ENCODE measurements around the gene HOXA10.

Gene HOXA10

GRCh38 chr7:27187475-27188385 is 13.6 kb upstream of the HOXA10 start:
- H3K4me1 ChIP-seq (ENCODE audit: insufficient read depth, low read length) = peaks cover 16% of the 10 kb centered on the region
- H3K36me3 ChIP-seq (ENCODE audit: insufficient read depth, low read length) = no peaks in the 10 kb centered on the region
- H3K27me3 ChIP-seq (ENCODE audit: insufficient read depth, low read length) = peaks cover 100% of the 10 kb centered on the region
- no peak overlapping the region for H3K27ac ChIP-seq (ENCODE audit: low read depth, low read length)
- 2% methylated on average over 46 of the region's 46 CpGs for WGBS
- H3K9ac ChIP-seq (ENCODE audit: low read depth, low read length) = no peak overlapping the region
- H3K4me3 ChIP-seq (ENCODE audit: low read length) = no peak overlapping the region
- H3K9me3 ChIP-seq (ENCODE audit: insufficient read depth, low read depth, low read length) = no peaks in the 10 kb centered on the region

DNA sequence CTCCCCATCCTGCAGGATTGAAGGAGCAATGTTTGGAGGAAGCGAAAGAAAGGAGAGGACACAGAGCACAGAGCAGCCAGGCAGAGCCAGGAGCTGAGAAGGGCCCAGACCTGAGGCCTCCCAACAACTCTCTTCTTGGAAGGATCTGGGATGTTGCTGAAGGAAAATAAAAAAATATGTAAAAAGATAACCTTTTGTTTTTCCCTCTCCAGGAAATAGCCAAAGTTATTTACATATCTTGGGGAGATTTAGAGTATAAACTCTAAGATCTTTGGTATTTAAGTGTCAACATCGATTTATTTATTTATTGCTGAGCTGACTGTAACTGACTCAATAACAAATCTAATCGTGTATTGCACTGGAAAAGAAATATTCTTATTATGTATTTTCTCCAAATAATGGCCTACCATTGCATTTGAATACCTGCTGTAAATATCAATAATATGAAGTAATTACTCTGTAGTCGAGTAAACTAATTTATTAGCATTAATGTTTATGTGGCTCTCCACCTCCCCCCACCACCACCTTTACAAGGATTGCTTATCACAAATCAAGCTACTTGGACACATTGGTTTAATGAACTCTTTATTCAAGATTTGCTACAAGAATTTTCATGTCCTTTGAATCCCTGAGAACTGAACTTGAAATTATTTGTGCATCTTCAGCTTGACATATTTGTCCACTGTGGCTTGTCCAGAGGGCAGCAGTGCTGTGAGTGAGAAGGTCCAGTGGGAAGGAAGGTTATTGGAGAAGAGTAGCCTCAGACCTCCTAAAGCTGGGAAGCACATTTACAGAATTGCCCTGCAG is 12.8 kb upstream of the HOXA10 start:
- H3K4me1 ChIP-seq (ENCODE audit: insufficient read depth, low read length) = peaks cover 17% of the 10 kb centered on the region
- no peak overlapping the region for H3K4me3 ChIP-seq (ENCODE audit: low read length)
- H3K9me3 ChIP-seq (ENCODE audit: insufficient read depth, low read depth, low read length) = no peaks in the 10 kb centered on the region
- no peak overlapping the region for H3K27ac ChIP-seq (ENCODE audit: low read depth, low read length)
- H3K27me3 ChIP-seq (ENCODE audit: insufficient read depth, low read length) = peaks cover 100% of the 10 kb centered on the region
- no peak overlapping the region for H3K9ac ChIP-seq (ENCODE audit: low read depth, low read length)
- H3K36me3 ChIP-seq (ENCODE audit: insufficient read depth, low read length) = no peaks in the 10 kb centered on the region
- 22% methylated on average over 1 of the region's 4 CpGs for WGBS

- Histone ChIP-seq H3K9ac (ENCODE audit: low read depth, low read length) (no peak overlapping the region), H3K9me3 (ENCODE audit: insufficient read depth, low read depth, low read length) (no peaks in the 10 kb centered on the region), H3K4me3 (ENCODE audit: low read length) (no peak overlapping the region), H3K4me1 (ENCODE audit: insufficient read depth, low read length) (peaks cover 17% of the 10 kb centered on the region), H3K27me3 (ENCODE audit: insufficient read depth, low read length) (peaks cover 100% of the 10 kb centered on the region), H3K27ac (ENCODE audit: low read depth, low read length) (no peak overlapping the region), H3K36me3 (ENCODE audit: insufficient read depth, low read length) (no peaks in the 10 kb centered on the region)
- 3% methylated on average over 23 of the region's 24 CpGs for WGBS
Observed at GRCh38 chr7:27185854-27186667, 11.9 kb upstream of the HOXA10 start.

DNA sequence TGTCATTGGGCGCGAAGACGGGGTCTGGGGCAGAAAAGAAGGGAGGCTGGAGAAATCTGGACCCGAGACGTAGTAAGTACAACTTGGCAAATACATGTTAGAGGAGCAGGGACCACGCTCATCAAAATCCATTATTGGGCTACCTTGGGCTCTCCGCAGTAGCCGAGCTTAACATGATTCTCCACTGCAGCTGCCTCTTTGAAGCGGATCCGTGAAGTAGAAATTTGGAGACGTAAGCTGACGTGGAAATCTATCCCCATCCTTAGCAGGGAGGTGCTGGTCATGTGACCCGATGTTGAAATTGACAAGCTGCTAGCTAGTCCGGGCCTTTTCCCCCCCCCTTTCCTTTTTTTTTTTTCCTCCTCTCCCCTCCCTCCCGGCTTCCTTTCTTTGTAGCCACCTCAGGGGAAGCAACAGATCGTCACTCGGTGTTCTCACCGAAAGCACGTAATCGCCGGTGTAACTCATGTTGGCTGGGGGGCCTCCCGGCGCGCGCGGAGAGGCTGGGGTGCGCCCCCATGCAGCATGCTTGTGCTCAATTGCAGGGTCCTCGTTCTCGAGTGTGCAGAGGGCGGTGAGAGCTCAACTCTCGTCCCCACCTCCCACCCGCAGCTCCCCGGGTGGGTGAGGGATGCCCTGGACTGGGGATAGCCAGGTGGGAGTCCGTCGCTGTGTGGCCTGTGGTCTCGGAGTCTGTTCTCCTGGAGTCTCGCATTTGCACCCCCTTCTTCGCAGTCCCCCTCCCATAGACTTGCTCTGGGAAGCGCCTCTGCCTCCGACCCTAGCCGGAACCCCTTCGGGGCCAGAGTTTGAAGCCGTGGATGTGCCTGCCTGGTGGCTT is 11.1 kb upstream of the HOXA10 start, which contains the start of gene HOXA11:
HOXA11 (minus strand) TSS at position 220 of the 841 bp plus-strand sequence; CDS start at position 132, 88 bp downstream.
- Histone ChIP-seq H3K9me3 (ENCODE audit: insufficient read depth, low read depth, low read length) (no peaks in the 10 kb centered on the region), H3K27ac (ENCODE audit: low read depth, low read length) (no peak within 1 kb of the TSS), H3K9ac (ENCODE audit: low read depth, low read length) (no peak within 1 kb of the TSS), H3K27me3 (ENCODE audit: insufficient read depth, low read length) (peaks cover 100% of the 10 kb centered on the region), H3K36me3 (ENCODE audit: insufficient read depth, low read length) (no peaks in the 10 kb centered on the region), H3K4me3 (ENCODE audit: low read length) (no peak within 1 kb of the TSS), H3K4me1 (ENCODE audit: insufficient read depth, low read length) (peaks cover 17% of the 10 kb centered on the region)
- WGBS = 5% methylated on average over 42 of the region's 43 CpGs

- WGBS = 2% methylated on average over 72 of the region's 72 CpGs
- Histone ChIP-seq H3K4me1 (ENCODE audit: insufficient read depth, low read length) (peaks cover 18% of the 10 kb centered on the region), H3K36me3 (ENCODE audit: insufficient read depth, low read length) (no peaks in the 10 kb centered on the region), H3K4me3 (ENCODE audit: low read length) (no peak overlapping the region), H3K27ac (ENCODE audit: low read depth, low read length) (no peak overlapping the region), H3K9me3 (ENCODE audit: insufficient read depth, low read depth, low read length) (no peaks in the 10 kb centered on the region), H3K27me3 (ENCODE audit: insufficient read depth, low read length) (peaks cover 100% of the 10 kb centered on the region), H3K9ac (ENCODE audit: low read depth, low read length) (no peak overlapping the region)
Observed at GRCh38 chr7:27184337-27185012, 10.4 kb upstream of the HOXA10 start.

DNA sequence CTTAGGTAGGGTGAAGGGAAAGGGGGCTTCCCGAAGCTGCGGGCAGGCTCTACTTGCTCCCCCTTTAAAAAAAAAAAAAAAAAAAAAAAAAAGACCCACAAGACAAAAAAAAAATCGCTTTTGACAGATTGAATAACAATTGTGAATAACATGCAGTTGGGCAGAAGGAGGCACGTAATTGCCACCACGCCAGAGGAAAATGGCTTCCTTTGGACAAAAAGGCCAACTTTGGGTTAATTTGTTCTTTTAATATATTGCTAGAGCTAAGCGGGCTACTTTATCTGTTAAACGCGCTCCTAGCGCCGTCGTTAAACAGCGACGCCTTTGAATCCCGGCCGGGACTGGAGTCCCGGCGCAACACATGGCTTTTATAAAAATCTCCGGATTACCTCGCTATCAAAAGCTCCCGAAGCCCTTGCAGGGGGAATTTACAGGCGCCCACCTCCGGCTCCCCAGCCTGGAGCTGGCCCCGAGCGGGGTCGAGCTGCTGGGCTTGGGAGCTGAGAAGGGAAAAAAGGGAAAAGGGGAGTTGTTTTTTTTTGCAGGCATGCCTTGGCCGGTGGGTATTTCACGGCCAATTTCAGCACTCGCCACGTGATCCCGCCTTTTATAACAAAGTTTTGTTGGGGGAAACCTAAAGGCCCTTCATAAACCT is 9.7 kb upstream of the HOXA10 start:
- H3K4me3 ChIP-seq (ENCODE audit: low read length) = no peak overlapping the region
- H3K36me3 ChIP-seq (ENCODE audit: insufficient read depth, low read length) = no peaks in the 10 kb centered on the region
- 2% methylated on average over 28 of the region's 30 CpGs for WGBS
- no peaks in the 10 kb centered on the region for H3K9me3 ChIP-seq (ENCODE audit: insufficient read depth, low read depth, low read length)
- peaks cover 100% of the 10 kb centered on the region for H3K27me3 ChIP-seq (ENCODE audit: insufficient read depth, low read length)
- H3K27ac ChIP-seq (ENCODE audit: low read depth, low read length) = no peak overlapping the region
- peaks cover 23% of the 10 kb centered on the region for H3K4me1 ChIP-seq (ENCODE audit: insufficient read depth, low read length)
- no peak overlapping the region for H3K9ac ChIP-seq (ENCODE audit: low read depth, low read length)

- WGBS = 2% methylated on average over 39 of the region's 39 CpGs
- no peaks in the 10 kb centered on the region for H3K9me3 ChIP-seq (ENCODE audit: insufficient read depth, low read depth, low read length)
- H3K27ac ChIP-seq (ENCODE audit: low read depth, low read length) = no peak overlapping the region
- no peak overlapping the region for H3K9ac ChIP-seq (ENCODE audit: low read depth, low read length)
- H3K36me3 ChIP-seq (ENCODE audit: insufficient read depth, low read length) = no peaks in the 10 kb centered on the region
- peaks cover 24% of the 10 kb centered on the region for H3K4me1 ChIP-seq (ENCODE audit: insufficient read depth, low read length)
- H3K4me3 ChIP-seq (ENCODE audit: low read length) = no peak overlapping the region
- H3K27me3 ChIP-seq (ENCODE audit: insufficient read depth, low read length) = peaks cover 100% of the 10 kb centered on the region
Observed at GRCh38 chr7:27182861-27183681, 9.0 kb upstream of the HOXA10 start.

- Histone ChIP-seq H3K4me1 (ENCODE audit: insufficient read depth, low read length) (peaks cover 20% of the 10 kb centered on the region), H3K27me3 (ENCODE audit: insufficient read depth, low read length) (peaks cover 100% of the 10 kb centered on the region), H3K9me3 (ENCODE audit: insufficient read depth, low read depth, low read length) (no peaks in the 10 kb centered on the region), H3K4me3 (ENCODE audit: low read length) (no peak overlapping the region), H3K27ac (ENCODE audit: low read depth, low read length) (no peak overlapping the region), H3K36me3 (ENCODE audit: insufficient read depth, low read length) (no peaks in the 10 kb centered on the region), H3K9ac (ENCODE audit: low read depth, low read length) (no peak overlapping the region)
- 30% methylated on average over 4 of the region's 4 CpGs for WGBS
Observed at GRCh38 chr7:27182285-27182841, 8.2 kb upstream of the HOXA10 start.

DNA sequence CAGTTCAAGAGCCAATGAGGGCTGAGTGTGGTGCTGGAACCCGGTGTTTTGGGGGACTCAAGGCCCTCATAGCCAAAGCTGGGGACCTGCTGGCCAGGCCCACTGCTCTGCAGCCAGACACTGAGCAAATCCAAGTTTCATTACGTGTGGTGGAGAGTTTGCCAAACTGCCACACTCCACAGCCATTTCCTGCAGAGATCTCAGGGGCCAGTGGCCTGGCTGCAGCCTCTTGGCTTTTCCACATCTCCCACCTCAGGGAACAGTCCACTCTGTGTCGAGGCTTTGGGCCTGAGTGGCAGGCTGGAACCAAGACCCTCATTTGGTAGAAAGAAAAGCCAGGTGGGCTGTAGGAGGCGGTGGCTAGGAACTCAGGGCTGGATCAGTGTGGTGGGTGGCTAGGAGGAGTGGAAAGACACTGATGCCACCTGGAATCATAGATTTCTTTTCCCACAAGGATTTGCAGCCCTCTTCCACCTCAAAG is 7.7 kb upstream of the HOXA10 start:
- Histone ChIP-seq H3K4me3 (ENCODE audit: low read length) (no peak overlapping the region), H3K36me3 (ENCODE audit: insufficient read depth, low read length) (no peaks in the 10 kb centered on the region), H3K27me3 (ENCODE audit: insufficient read depth, low read length) (peaks cover 100% of the 10 kb centered on the region), H3K9ac (ENCODE audit: low read depth, low read length) (no peak overlapping the region), H3K27ac (ENCODE audit: low read depth, low read length) (no peak overlapping the region), H3K4me1 (ENCODE audit: insufficient read depth, low read length) (peaks cover 20% of the 10 kb centered on the region), H3K9me3 (ENCODE audit: insufficient read depth, low read depth, low read length) (no peaks in the 10 kb centered on the region)
- WGBS = 39% methylated on average over 4 of the region's 4 CpGs

Data from HUES64 (cell line).